HCT116 (cell line): ENCODE data around the gene FSTL4. TPM values are rescaled to one million over a fixed set of nuclear protein-coding genes. Genes with fewer than 3 reads are reported as not detected.

Experiments used
- ATAC-seq: fragments of 200-7000 bp; cut with Tn5 transposase; 2 replicates; pipeline ENCODE4 v1.9.1; 2020; ENCODE audit warnings: mild to moderate bottlenecking, moderate library complexity
- BruUV-seq: library from RNA; stranded (reverse); fragments of 400-500 nt; replicated peaks from 2 replicates; lab custom pipeline; 2021; lab: Mats Ljungman, UMichigan
- CTCF ChIA-PET: fragments of 300-600 bp; sonication (Branson Sonifier 250); formaldehyde crosslinking; loops from one replicate; lab custom pipeline; 2021; ENCODE audit warnings: antibody characterized with exemption; lab: Charles Lee
- POLR2A ChIA-PET: fragments of 300-600, 350-600 bp; sonication (Branson Sonifier 250); formaldehyde crosslinking; loops from one replicate; lab custom pipeline; 2021; ENCODE audit warnings: antibody characterized with exemption; lab: Charles Lee
- RAD21 ChIA-PET, 2 experiments: fragments of 300-600 bp; sonication (Branson Sonifier 250); formaldehyde crosslinking; loops; one replicate each; lab custom pipeline; 2023; ENCODE audit warnings: low total read pairs in 2 of 2; ENCODE audit not compliant: uncharacterized antibody in 2 of 2, unreplicated experiment in 2 of 2, low non-redundant PET in 1 of 2; lab: Charles Lee
- DNase-seq: peaks from one replicate; pipeline ENCODE4 v3.0.0-alpha.2; 2010; ENCODE audit warnings: low read depth, low spot score
- H2AFZ ChIP-seq: fragments of 200-600 bp; shearing (Covaris generic), sonication (generic); 2 replicates; pipeline ENCODE4 v1.6.1; 2017; ENCODE audit warnings: low read depth, mixed run types, mixed read lengths, antibody characterized with exemption, low read length; ENCODE audit not compliant: poor library complexity, severe bottlenecking
- H3K27ac ChIP-seq: 2 replicates; pipeline ENCODE4 v1.5.1; 2012; ENCODE audit warnings: low read depth, low read length
- H3K27me3 ChIP-seq: fragments of 200-600 bp; sonication (generic); 2 replicates; pipeline ENCODE4 v1.6.1; 2016; ENCODE audit warnings: mixed run types, low read length, mixed read lengths; ENCODE audit not compliant: insufficient read depth
- H3K36me3 ChIP-seq, 2 experiments: fragments of 200-500 bp in 1 of 2; fragments of 200-600 bp in 1 of 2; sonication (Bioruptor generic) in 1 of 2; sonication (generic) in 1 of 2; 2 replicates each; pipeline versions ENCODE4 v1.5.1 to v1.6.1; 2014 to 2016; ENCODE audit warnings: low read length in 2 of 2, inconsistent platforms in 1 of 2, mixed read lengths in 1 of 2, mixed run types in 1 of 2; ENCODE audit not compliant: insufficient read depth in 2 of 2, control insufficient read depth in 1 of 2
- H3K4me1 ChIP-seq, 2 experiments: fragments of 200-600 bp in 1 of 2; sonication (generic) in 1 of 2; 2 replicates each; pipeline versions ENCODE4 v1.5.1 to v1.6.1; 2012 to 2017; ENCODE audit warnings: low read length in 2 of 2, inconsistent platforms in 1 of 2, mild to moderate bottlenecking in 1 of 2, mixed read lengths in 1 of 2, mixed run types in 1 of 2, moderate library complexity in 1 of 2; ENCODE audit not compliant: insufficient read depth in 2 of 2, control insufficient read depth in 1 of 2
- H3K4me2 ChIP-seq: fragments of 200-600 bp; sonication (generic); 2 replicates; pipeline ENCODE4 v1.6.1; 2017; ENCODE audit warnings: mixed run types, low read length, mixed read lengths
- H3K4me3 ChIP-seq, 2 experiments: fragments of 200-600 bp in 1 of 2; sonication (generic) in 1 of 2; replicated peaks in 1 of 2; 2 replicates each; pipeline ENCODE4 v1.5.1; 2011 to 2016; ENCODE audit warnings: low read length in 2 of 2, control low read depth in 1 of 2, low read depth in 1 of 2, mild to moderate bottlenecking in 1 of 2, mixed read lengths in 1 of 2, mixed run types in 1 of 2
- H3K79me2 ChIP-seq: fragments of 200-600 bp; sonication (generic); 2 replicates; pipeline ENCODE4 v1.6.1; 2017; ENCODE audit warnings: mild to moderate bottlenecking, mixed run types, low read length, moderate library complexity, mixed read lengths; ENCODE audit not compliant: insufficient read depth
- H3K9ac ChIP-seq: fragments of 200-600 bp; sonication (generic); 2 replicates; pipeline ENCODE4 v1.6.1; 2016; ENCODE audit warnings: low read length, mixed read lengths
- H3K9me2 ChIP-seq: fragments of 200-600 bp; sonication (generic), shearing (Covaris generic); 2 replicates; pipeline ENCODE4 v1.6.1; 2017; ENCODE audit warnings: mixed run types, mild to moderate bottlenecking, moderate library complexity; ENCODE audit not compliant: insufficient read depth
- H3K9me3 ChIP-seq, 2 experiments: fragments of 200-500 bp in 1 of 2; fragments of 200-600 bp in 1 of 2; sonication (Bioruptor generic) in 1 of 2; sonication (generic) in 1 of 2; 2 replicates each; pipeline ENCODE4 v1.6.1; 2014 to 2017; ENCODE audit warnings: low read length in 2 of 2, mixed read lengths in 2 of 2, inconsistent platforms in 1 of 2, low read depth in 1 of 2, mild to moderate bottlenecking in 1 of 2, mixed run types in 1 of 2, moderate library complexity in 1 of 2; ENCODE audit not compliant: control insufficient read depth in 1 of 2, insufficient read depth in 1 of 2
- H4K20me1 ChIP-seq: fragments of 200-600 bp; sonication (generic), shearing (Covaris generic); 2 replicates; pipeline ENCODE4 v1.6.1; 2017; ENCODE audit warnings: mixed run types, mild to moderate bottlenecking, moderate library complexity; ENCODE audit not compliant: insufficient read depth
- CBX3 ChIP-seq: IDR thresholded peaks from 2 replicates; pipeline ENCODE4 v1.6.1; 2012; ENCODE audit warnings: low read depth
- CEBPB ChIP-seq: IDR thresholded peaks from 2 replicates; pipeline ENCODE4 v1.6.1; 2012; ENCODE audit warnings: low read depth
- EGR1 ChIP-seq: IDR thresholded peaks from 2 replicates; pipeline ENCODE4 v1.6.1; 2012; ENCODE audit warnings: low read depth
- ELF1 ChIP-seq: IDR thresholded peaks from 2 replicates; pipeline ENCODE4 v1.6.1; 2012; ENCODE audit warnings: low read depth, borderline replicate concordance
- EZH2 ChIP-seq: fragments of 200-600 bp; sonication (generic); IDR thresholded peaks from 2 replicates; pipeline ENCODE4 v1.6.1; 2017; ENCODE audit warnings: antibody characterized with exemption, mixed run types
- FOSL1 ChIP-seq: IDR thresholded peaks from 2 replicates; pipeline ENCODE4 v1.6.1; 2012; ENCODE audit warnings: low read depth
- JUND ChIP-seq: IDR thresholded peaks from 2 replicates; pipeline ENCODE4 v1.6.1; 2012
- POLR2A ChIP-seq: IDR thresholded peaks from 2 replicates; pipeline ENCODE4 v1.7.0; 2011; ENCODE audit warnings: borderline replicate concordance; ENCODE audit not compliant: insufficient read depth, insufficient read length; ENCODE audit errors: extremely low read depth
- RAD21 ChIP-seq: IDR thresholded peaks from 2 replicates; pipeline ENCODE4 v1.6.1; 2012; ENCODE audit warnings: low read depth, mild to moderate bottlenecking
- SIN3A ChIP-seq: IDR thresholded peaks from 2 replicates; pipeline ENCODE4 v1.6.1; 2012; ENCODE audit warnings: low read depth
- SP1 ChIP-seq: IDR thresholded peaks from 2 replicates; pipeline ENCODE4 v1.6.1; 2012; ENCODE audit warnings: low read depth
- SRF ChIP-seq: IDR thresholded peaks from 2 replicates; pipeline ENCODE4 v1.6.1; 2012; ENCODE audit warnings: low read depth
- TCF7L2 ChIP-seq: IDR thresholded peaks from 2 replicates; pipeline ENCODE4 v1.7.0; 2011; ENCODE audit warnings: borderline replicate concordance, inconsistent platforms; ENCODE audit not compliant: insufficient read depth, insufficient read length; ENCODE audit errors: extremely low read depth
- YY1 ChIP-seq: IDR thresholded peaks from 2 replicates; pipeline ENCODE4 v1.6.1; 2011; ENCODE audit warnings: low read length, low read depth, moderate library complexity, mild to moderate bottlenecking; ENCODE audit not compliant: insufficient replicate concordance; ENCODE audit errors: extremely low read depth
- ZFX ChIP-seq: fragments of 450-650 bp; IDR thresholded peaks from 2 replicates; pipeline ENCODE4 v1.6.1; 2017
- ZNF274 ChIP-seq: fragments of 200-500 bp; sonication (Bioruptor generic); IDR thresholded peaks from 2 replicates; pipeline ENCODE4 v1.6.1; 2014; ENCODE audit warnings: mild to moderate bottlenecking, low read depth, low read length, inconsistent platforms
- intact Hi-C: fragments of 100-400 bp; cut with micrococcal nuclease; formaldehyde crosslinking; loops from 2 replicates; pipeline ENCODE4 v1.10.0; 2022
- total RNA-seq: library from RNA; stranded (reverse); gene quantifications from one replicate; pipeline ENCODE4 v1.2.1, GENCODE V29; 2021; ENCODE audit not compliant: unreplicated experiment
- TF ChIP-seq, protein P1 (sequence below): IDR thresholded peaks from 2 replicates; pipeline ENCODE4 v1.6.1; 2012
- TF ChIP-seq, protein P2 (sequence below): IDR thresholded peaks from 2 replicates; pipeline ENCODE4 v1.6.1; 2011; ENCODE audit warnings: mild to moderate bottlenecking, low read length, moderate library complexity; ENCODE audit not compliant: insufficient replicate concordance; ENCODE audit errors: extremely low read depth

FSTL4 gene
- total RNA-seq, 1 experiment from 2014 or later, result 0.37 TPM

DNA sequence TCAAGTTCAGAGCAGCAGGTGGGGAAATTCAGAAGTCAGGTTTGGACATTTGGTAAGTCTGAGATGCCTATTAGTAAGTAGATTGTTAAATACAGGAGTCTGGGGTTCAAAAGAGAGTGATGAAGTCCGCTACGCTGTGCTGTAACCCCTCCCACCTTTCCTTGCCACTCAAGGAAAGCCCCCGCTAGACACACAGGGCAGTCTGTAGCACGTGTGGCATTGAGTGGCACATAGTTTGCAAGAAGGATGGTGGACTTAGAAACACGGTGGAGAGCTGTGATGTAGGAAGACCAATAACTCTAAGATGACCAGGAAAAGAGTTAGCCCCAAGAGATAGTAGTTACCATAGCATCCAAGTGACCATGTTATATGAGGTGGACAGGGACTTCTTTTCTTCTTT, 44.7 kb upstream of the FSTL4 start:
- Histone ChIP-seq H3K4me1 (no peaks in the 10 kb centered on the region), H2AFZ (no peak overlapping the region), H3K27ac (no peak overlapping the region), H3K79me2 (no peaks in the 10 kb centered on the region), H3K36me3 (no peaks in the 10 kb centered on the region), H4K20me1 (no peaks in the 10 kb centered on the region), H3K4me2 (no peak overlapping the region), H3K27me3 (peaks cover 68% of the 10 kb centered on the region), H3K4me3 (no peak overlapping the region), H3K9ac (no peak overlapping the region), H3K9me2 (no peaks in the 10 kb centered on the region), H3K9me3 (no peaks in the 10 kb centered on the region)
- ChIA-PET POLR2A (no interaction called here), RAD21 (no interaction called here), CTCF (no interaction called here)
- no TSS peak for BruUV-seq
- DNase-seq (no peak), ATAC-seq (no peak)
- TF ChIP-seq EZH2 (no peak), CEBPB (no peak), SIN3A (no peak), EGR1 (no peak), POLR2A (no peak), ZFX (no peak), CBX3 (no peak), RAD21 (no peak), SRF (no peak), JUND (no peak), SP1 (no peak), ZNF274 (no peak), FOSL1 (no peak), ELF1 (no peak), YY1 (no peak), TCF7L2 (no peak)
- TF ChIP-seq, protein P1, sequence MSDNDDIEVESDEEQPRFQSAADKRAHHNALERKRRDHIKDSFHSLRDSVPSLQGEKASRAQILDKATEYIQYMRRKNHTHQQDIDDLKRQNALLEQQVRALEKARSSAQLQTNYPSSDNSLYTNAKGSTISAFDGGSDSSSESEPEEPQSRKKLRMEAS, result no peak
- TF ChIP-seq, protein P2, sequence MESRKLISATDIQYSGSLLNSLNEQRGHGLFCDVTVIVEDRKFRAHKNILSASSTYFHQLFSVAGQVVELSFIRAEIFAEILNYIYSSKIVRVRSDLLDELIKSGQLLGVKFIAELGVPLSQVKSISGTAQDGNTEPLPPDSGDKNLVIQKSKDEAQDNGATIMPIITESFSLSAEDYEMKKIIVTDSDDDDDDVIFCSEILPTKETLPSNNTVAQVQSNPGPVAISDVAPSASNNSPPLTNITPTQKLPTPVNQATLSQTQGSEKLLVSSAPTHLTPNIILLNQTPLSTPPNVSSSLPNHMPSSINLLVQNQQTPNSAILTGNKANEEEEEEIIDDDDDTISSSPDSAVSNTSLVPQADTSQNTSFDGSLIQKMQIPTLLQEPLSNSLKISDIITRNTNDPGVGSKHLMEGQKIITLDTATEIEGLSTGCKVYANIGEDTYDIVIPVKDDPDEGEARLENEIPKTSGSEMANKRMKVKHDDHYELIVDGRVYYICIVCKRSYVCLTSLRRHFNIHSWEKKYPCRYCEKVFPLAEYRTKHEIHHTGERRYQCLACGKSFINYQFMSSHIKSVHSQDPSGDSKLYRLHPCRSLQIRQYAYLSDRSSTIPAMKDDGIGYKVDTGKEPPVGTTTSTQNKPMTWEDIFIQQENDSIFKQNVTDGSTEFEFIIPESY, result no peak
- intact Hi-C loops, result no loop called here
